Ureter (tissue), 1 donor: ENCODE data around the gene GIGYF1. TPM values are rescaled to one million over a fixed set of nuclear protein-coding genes. Genes with fewer than 3 reads are reported as not detected.
A peak's percentile ranks its signal among the peaks of the same experiment; 100 is the strongest.
"Not testable (repeated sequence)": the region's sequence is repeated elsewhere in the genome, so short reads cannot be mapped to it uniquely, and the experiment has no call there.

ENCODE experiments used
- DNase-seq: peaks from one replicate; pipeline ENCODE4 v3.0.0-alpha.2; 2020; ENCODE audit warnings: low spot score
- total RNA-seq: library from RNA; stranded (reverse); gene quantifications from one replicate; pipeline ENCODE4 v1.2.4, GENCODE V29; 2023
- donor health status: DM: yes; HTN: yes; CAD: no.

GIGYF1 gene
- total RNA-seq, 1 donor from 2014 or later: 44.9 TPM

- DNase-seq: no peak
Observed at GRCh38 chr7:100673942-100674410, 20.1 kb downstream of the GIGYF1 start.

GRCh38 chr7:100673302-100673941, 20.6 kb downstream of the GIGYF1 start, which contains the start of gene GNB2:
TSS of gene GNB2 (plus strand) at chr7:100673740. CDS start at chr7:100676266, 2,526 bp downstream.
- DNase-seq: peak; percentile 100

GRCh38 chr7:100671353-100672327, 22.4 kb downstream of the GIGYF1 start:
- DNase-seq: no peak

GRCh38 chr7:100670074-100670473, 24.0 kb downstream of the GIGYF1 start:
- no peak for DNase-seq

- not testable (repeated sequence) for DNase-seq
Observed at GRCh38 chr7:100669106-100669505, 24.9 kb downstream of the GIGYF1 start.

GRCh38 chr7:100668069-100668449, 26.0 kb downstream of the GIGYF1 start:
- DNase-seq: no peak

GRCh38 chr7:100667331-100668068, 26.6 kb downstream of the GIGYF1 start:
- DNase-seq: no peak

GRCh38 chr7:100665168-100665726, 28.8 kb downstream of the GIGYF1 start:
- no peak for DNase-seq

GRCh38 chr7:100662194-100662776, 31.8 kb downstream of the GIGYF1 start:
- not testable (repeated sequence) for DNase-seq

- DNase-seq: no peak
Observed at GRCh38 chr7:100655908-100656674, 38.0 kb downstream of the GIGYF1 start, which contains the start of gene ACTL6B. TSS of gene ACTL6B (minus strand) at chr7:100656448. CDS start at chr7:100656354, 94 bp downstream.

- no peak for DNase-seq
Observed at GRCh38 chr7:100654908-100655831, 38.9 kb downstream of the GIGYF1 start.

- DNase-seq: no peak
Observed at GRCh38 chr7:100649826-100650565, 44.1 kb downstream of the GIGYF1 start.

DNA sequence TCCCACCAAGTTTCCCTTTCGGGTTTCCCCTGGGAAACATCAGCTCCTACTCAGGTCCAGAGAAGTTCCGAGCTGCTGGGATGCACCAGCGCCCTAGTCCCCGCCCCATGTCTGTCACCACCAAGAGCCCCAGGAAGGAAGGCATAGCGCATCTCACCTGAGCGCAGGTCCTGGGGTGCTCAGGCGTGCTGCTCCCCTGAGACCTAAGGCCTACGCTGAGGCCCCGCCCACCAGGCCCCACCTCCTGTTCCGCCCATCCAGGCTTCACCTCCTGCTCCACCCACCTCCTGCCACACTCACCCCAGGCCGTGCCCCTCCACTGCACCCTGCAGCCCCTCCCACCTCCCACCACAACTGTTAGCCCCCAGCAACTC, 51.5 kb downstream of the GIGYF1 start:
- DNase-seq: no peak

DNA sequence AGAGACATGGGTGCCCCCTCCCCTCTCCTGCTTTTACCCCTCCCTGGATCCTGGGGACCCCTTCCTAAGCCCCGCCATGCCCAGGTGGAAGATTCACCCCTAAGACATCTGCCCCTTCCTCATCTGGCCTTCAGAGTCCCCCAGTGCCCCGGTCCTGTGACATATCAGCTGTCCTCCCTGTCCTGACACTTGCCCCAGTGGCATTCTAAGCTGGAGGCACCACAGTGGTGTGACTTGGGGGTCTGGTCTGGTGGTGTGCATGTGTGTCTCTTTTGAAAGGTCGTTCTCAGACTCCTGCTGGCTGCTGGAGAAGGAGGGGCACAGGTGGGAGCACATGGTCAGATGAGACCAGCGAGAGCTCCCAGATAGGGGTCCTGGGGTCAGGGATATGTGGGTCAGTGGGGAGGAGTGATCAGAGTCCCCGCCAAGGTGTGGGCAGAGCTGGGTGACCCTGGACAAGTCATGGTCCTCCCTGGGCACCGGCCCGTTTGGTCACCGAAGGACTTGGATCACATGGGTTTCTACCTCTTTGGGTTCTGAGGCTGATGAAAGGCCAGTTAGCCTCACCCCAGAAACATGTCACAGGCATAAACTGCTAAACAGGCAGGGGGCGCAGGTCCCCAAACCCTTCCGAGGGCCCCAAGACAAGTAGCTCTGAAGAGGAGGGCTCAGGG, 52.1 kb downstream of the GIGYF1 start:
- DNase-seq: no peak

GRCh38 chr7:100641463-100641859, 52.6 kb downstream of the GIGYF1 start, which contains the start of gene TFR2:
TSS of gene TFR2 (minus strand) at chr7:100641552. CDS start at chr7:100641509, 43 bp downstream.
- DNase-seq: no peak

DNA sequence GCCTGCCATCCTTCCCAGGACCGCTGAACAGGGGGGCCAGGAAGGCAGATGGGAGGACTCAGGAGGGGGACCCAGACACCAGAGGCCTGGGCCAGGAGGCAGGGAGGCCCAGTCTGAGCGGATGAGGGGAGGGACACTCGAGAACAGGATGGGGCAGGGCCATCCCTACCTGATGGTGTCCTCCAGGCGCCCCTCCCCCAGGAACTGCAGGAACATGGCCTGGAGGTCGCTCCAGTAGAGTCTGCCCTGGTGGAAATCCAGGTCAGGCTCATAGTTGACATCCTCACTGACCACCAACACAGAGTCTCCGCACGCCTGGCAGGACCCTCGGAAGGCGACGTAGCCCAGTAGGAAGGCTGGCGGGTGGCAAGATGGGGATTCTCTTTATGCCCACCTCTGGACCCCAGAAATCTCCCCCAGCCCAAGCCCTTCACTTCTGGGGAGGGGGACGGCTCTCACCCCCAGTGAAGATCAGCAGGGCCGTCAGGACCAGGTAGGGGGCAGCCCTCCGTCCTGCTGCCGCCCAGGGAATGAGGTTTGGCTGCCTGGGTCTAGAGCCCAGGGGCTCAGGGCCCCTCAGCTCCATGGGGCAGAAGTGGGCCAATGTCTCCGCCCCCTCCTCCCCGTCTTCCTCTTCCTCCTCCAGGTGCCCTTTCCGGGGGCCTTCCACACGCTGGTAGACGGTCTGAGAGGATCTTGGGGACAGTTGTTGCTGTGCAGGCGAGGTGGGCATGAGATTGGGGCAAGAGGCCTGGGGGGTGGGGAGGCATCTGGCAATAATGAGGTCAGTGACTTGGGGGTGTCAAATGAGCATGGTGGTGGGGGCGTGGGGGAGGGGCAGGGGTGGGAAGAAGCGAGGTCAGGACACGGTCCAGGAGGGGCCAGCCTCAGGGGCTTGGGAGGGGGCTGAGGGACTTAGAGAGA, 53.3 kb downstream of the GIGYF1 start:
- no peak for DNase-seq
